T-helper 1 cell (primary cell): ENCODE results near the gene ZEB2.
"Not testable (repeated sequence)": the region's sequence is repeated elsewhere in the genome, so short reads cannot be mapped to it uniquely, and the experiment has no call there.

Source experiments
- DNase-seq, 5 donors: peaks; one replicate each; pipeline ENCODE4 v3.0.0-alpha.2; 2012 to 2020

Gene ZEB2

GRCh38 chr2:144378551-144378950 lies 141.4 kb downstream of the ZEB2 start:
- DNase-seq = no peak

GRCh38 chr2:144377914-144378313 lies 142.0 kb downstream of the ZEB2 start:
- DNase-seq = no peak

- no peak for DNase-seq
These were observed 143.0 kb downstream of the ZEB2 start for GRCh38 chr2:144376926-144377325.

GRCh38 chr2:144376460-144376859 lies 143.5 kb downstream of the ZEB2 start:
- DNase-seq = no peak

GRCh38 chr2:144374163-144374661 lies 145.7 kb downstream of the ZEB2 start:
- DNase-seq = peak in 1 of 5 donors; percentile 44

- no peak for DNase-seq
These were observed 147.4 kb downstream of the ZEB2 start for GRCh38 chr2:144372410-144373080.

GRCh38 chr2:144370937-144371584 lies 148.9 kb downstream of the ZEB2 start:
- no peak for DNase-seq

GRCh38 chr2:144369416-144369815 lies 150.5 kb downstream of the ZEB2 start:
- no peak for DNase-seq

- no peak for DNase-seq
These were observed 153.0 kb downstream of the ZEB2 start for GRCh38 chr2:144366825-144367429.

- no peak for DNase-seq
These were observed 154.8 kb downstream of the ZEB2 start for GRCh38 chr2:144364944-144365738.

GRCh38 chr2:144364247-144364646 lies 155.7 kb downstream of the ZEB2 start:
- DNase-seq = not testable (repeated sequence)

GRCh38 chr2:144362401-144362800 lies 157.5 kb downstream of the ZEB2 start:
- DNase-seq = no peak

GRCh38 chr2:144361742-144362141 lies 158.2 kb downstream of the ZEB2 start:
- DNase-seq = no peak

GRCh38 chr2:144359684-144360083 lies 160.2 kb downstream of the ZEB2 start:
- no peak for DNase-seq

GRCh38 chr2:144358979-144359541 lies 160.9 kb downstream of the ZEB2 start:
- peak in 1 of 5 donors; percentile 32 for DNase-seq

GRCh38 chr2:144358374-144358964 lies 161.4 kb downstream of the ZEB2 start:
- peak in 1 of 5 donors; percentile 15 for DNase-seq

GRCh38 chr2:144357623-144358373 lies 162.1 kb downstream of the ZEB2 start:
- DNase-seq = peak in 1 of 5 donors; percentile 83

GRCh38 chr2:144356402-144356801 lies 163.5 kb downstream of the ZEB2 start:
- DNase-seq = no peak

GRCh38 chr2:144354953-144355352 lies 165.0 kb downstream of the ZEB2 start:
- no peak for DNase-seq

GRCh38 chr2:144351687-144352086 lies 168.2 kb downstream of the ZEB2 start:
- no peak for DNase-seq

GRCh38 chr2:144350151-144350802 lies 169.6 kb downstream of the ZEB2 start:
- DNase-seq = no peak
